ENCODE results near the gene WDR89. TPM values are rescaled to one million over a fixed set of nuclear protein-coding genes. Genes with fewer than 3 reads are reported as not detected.

WDR89 gene
- total and polyA plus RNA-seq, 8 donors: 4.0 to 11.0 (median 6.1) TPM

GRCh38 chr14:63682727-63683593 is 41.3 kb upstream of the WDR89 start:
- Histone ChIP-seq H3K27me3 (no peaks in the 10 kb centered on the region), H3K9me3 (no peaks in the 10 kb centered on the region), H3K36me3 (no peaks in the 10 kb centered on the region), H3K4me1 (no peaks in the 10 kb centered on the region), H3K4me3 (no peak overlapping the region), H3K27ac (no peak overlapping the region)
- FAIRE-seq (no peak), ATAC-seq (no peak), DNase-seq (no peak)
- intact Hi-C loops (cut with DNase I): no loop called here
- 82 to 83% methylated on average over 9 of the region's 9 CpGs for WGBS, 2 donors
- TF ChIP-seq CTCF (IDR thresholded peaks at IDR 0.05): no peak

GRCh38 chr14:63678536-63678935 is 36.9 kb upstream of the WDR89 start:
- intact Hi-C loops (cut with DNase I): no loop called here
- peaks cover 0 to 3% (median 0%) of the 10 kb centered on the region in 3 donors for H3K4me1 ChIP-seq
- no peaks in the 10 kb centered on the region for H3K27me3 ChIP-seq
- WGBS, 2 donors: 96 to 100% methylated on average over 1 of the region's 1 CpG
- no peak overlapping the region for H3K4me3 ChIP-seq
- no peaks in the 10 kb centered on the region for H3K9me3 ChIP-seq
- DNase-seq: no peak
- TF ChIP-seq CTCF (IDR thresholded peaks at IDR 0.05): no peak
- no peaks in the 10 kb centered on the region for H3K36me3 ChIP-seq
- no peak for FAIRE-seq
- H3K27ac ChIP-seq: no peak overlapping the region
- ATAC-seq: no peak

- Histone ChIP-seq H3K4me1 (peaks cover 0 to 3% (median 0%) of the 10 kb centered on the region in 3 donors), H3K36me3 (no peaks in the 10 kb centered on the region), H3K9me3 (no peaks in the 10 kb centered on the region), H3K27me3 (no peaks in the 10 kb centered on the region), H3K27ac (no peak overlapping the region), H3K4me3 (no peak overlapping the region)
- ATAC-seq (no peak), FAIRE-seq (no peak), DNase-seq (no peak)
- TF ChIP-seq CTCF (IDR thresholded peaks at IDR 0.05): no peak
- intact Hi-C loops (cut with DNase I): no loop called here
- WGBS, 2 donors: 89 to 90% methylated on average over 3 of the region's 3 CpGs
These were observed 36.3 kb upstream of the WDR89 start for GRCh38 chr14:63677891-63678379.

GRCh38 chr14:63676615-63677014 is 34.9 kb upstream of the WDR89 start:
- intact Hi-C loops (cut with DNase I): no loop called here
- no peak for TF ChIP-seq CTCF (IDR thresholded peaks at IDR 0.05)
- H3K27me3 ChIP-seq: no peaks in the 10 kb centered on the region
- ATAC-seq: no peak
- no peak overlapping the region for H3K27ac ChIP-seq
- H3K36me3 ChIP-seq: no peaks in the 10 kb centered on the region
- 88% methylated on average over 3 of the region's 3 CpGs for WGBS, 2 donors
- no peaks in the 10 kb centered on the region for H3K9me3 ChIP-seq
- H3K4me3 ChIP-seq: no peak overlapping the region
- DNase-seq: no peak
- no peak for FAIRE-seq
- peaks cover 3 to 16% (median 8%) of the 10 kb centered on the region in 3 donors for H3K4me1 ChIP-seq

All from pancreas (tissue), 10 donors.